Left ventricle myocardium inferior (tissue), 1 donor: ENCODE results near the gene STX8. TPM values are rescaled to one million over a fixed set of nuclear protein-coding genes. Genes with fewer than 3 reads are reported as not detected.
"Not testable (repeated sequence)": the region's sequence is repeated elsewhere in the genome, so short reads cannot be mapped to it uniquely, and the experiment has no call there.

ENCODE experiments used
- DNase-seq: peaks from one replicate; pipeline ENCODE4 v3.0.0-alpha.2; 2020
- H3K27ac ChIP-seq: fragments of 200-600 bp; replicated peaks from 2 replicates; pipeline ENCODE4 v1.8.0; 2021
- H3K27me3 ChIP-seq: fragments of 200-600 bp; 2 replicates; pipeline ENCODE4 v1.8.0; 2021; ENCODE audit warnings: low read depth
- H3K36me3 ChIP-seq: fragments of 200-600 bp; 2 replicates; pipeline ENCODE4 v1.8.0; 2021
- H3K4me1 ChIP-seq: fragments of 200-600 bp; 2 replicates; pipeline ENCODE4 v1.8.0; 2021
- H3K4me3 ChIP-seq: fragments of 200-600 bp; 2 replicates; pipeline ENCODE4 v1.8.0; 2021; ENCODE audit warnings: mild to moderate bottlenecking, moderate library complexity
- H3K9me3 ChIP-seq: fragments of 200-600 bp; replicated peaks from 2 replicates; pipeline ENCODE4 v1.8.0; 2021
- intact Hi-C: fragments of 100-400 bp; cut with micrococcal nuclease; formaldehyde crosslinking; loops from one replicate; pipeline ENCODE4 v1.11.0; 2022
- total RNA-seq: library from RNA; stranded (reverse); fragmentation: NEBNext Ultra II Directional; extraction: Animal tissue kit (Norgen Biotek cat#: 25700); gene quantifications from one replicate; pipeline ENCODE4 v1.2.1, GENCODE V29; 2021
- TF ChIP-seq, protein P1 (sequence below): fragments of 200-600 bp; IDR thresholded peaks from 2 replicates; pipeline ENCODE4 v1.8.0; 2021; ENCODE audit warnings: antibody characterized with exemption, mild to moderate bottlenecking, borderline replicate concordance
- donor health status: DM: no; HTN: yes; CAD: no; lungs with severe emphysema.

STX8 gene
- total RNA-seq, 1 donor from 2014 or later: 61.3 TPM

DNA sequence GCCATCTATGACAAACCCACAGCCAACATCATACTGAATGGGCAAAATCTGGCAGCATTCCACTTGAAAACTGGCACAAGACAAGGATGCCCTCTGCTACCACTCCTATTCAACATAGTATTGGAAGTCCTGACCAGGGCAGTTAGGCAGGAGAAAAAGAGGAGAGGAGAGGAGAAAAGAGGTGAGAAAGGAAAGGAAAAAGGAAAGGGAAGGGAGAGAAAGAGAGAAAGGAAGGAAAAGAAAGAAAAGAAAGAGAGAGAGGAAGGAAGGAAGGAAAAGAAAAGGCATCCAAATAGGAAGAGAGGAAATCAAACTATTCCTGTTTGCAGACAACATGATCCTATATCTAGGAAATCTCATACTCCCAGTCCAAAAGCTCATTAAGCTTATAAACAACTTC is 11.5 kb downstream of the STX8 start:
- Histone ChIP-seq H3K4me1 (peaks cover 6% of the 10 kb centered on the region), H3K27me3 (no peaks in the 10 kb centered on the region), H3K27ac (no peak overlapping the region), H3K4me3 (no peak overlapping the region), H3K9me3 (no peaks in the 10 kb centered on the region), H3K36me3 (peaks cover 28% of the 10 kb centered on the region)
- no peak for DNase-seq
- intact Hi-C loops: no loop called here
- TF ChIP-seq, protein P1, sequence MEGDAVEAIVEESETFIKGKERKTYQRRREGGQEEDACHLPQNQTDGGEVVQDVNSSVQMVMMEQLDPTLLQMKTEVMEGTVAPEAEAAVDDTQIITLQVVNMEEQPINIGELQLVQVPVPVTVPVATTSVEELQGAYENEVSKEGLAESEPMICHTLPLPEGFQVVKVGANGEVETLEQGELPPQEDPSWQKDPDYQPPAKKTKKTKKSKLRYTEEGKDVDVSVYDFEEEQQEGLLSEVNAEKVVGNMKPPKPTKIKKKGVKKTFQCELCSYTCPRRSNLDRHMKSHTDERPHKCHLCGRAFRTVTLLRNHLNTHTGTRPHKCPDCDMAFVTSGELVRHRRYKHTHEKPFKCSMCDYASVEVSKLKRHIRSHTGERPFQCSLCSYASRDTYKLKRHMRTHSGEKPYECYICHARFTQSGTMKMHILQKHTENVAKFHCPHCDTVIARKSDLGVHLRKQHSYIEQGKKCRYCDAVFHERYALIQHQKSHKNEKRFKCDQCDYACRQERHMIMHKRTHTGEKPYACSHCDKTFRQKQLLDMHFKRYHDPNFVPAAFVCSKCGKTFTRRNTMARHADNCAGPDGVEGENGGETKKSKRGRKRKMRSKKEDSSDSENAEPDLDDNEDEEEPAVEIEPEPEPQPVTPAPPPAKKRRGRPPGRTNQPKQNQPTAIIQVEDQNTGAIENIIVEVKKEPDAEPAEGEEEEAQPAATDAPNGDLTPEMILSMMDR: no peak

DNA sequence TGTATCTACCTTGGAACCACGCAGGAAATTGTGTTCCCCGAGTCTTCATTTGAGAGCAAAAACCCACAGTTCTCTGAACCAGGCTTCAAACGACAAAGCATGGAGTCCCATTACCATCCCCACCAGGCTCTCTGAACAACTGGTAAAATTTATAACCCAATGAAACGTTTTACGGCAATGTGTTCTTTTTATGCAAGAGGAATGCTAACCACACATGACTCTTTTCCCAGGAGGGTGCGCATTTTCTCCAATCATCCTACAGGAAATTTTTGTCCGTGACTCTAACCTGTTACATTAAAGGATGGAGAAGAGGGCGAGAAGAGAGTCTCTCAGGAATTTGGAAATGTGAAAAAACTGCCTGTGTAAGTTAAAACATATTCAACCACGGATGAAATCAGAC is 17.8 kb downstream of the STX8 start:
- Histone ChIP-seq H3K4me3 (no peak overlapping the region), H3K4me1 (peaks cover 5% of the 10 kb centered on the region), H3K9me3 (no peaks in the 10 kb centered on the region), H3K27me3 (no peaks in the 10 kb centered on the region), H3K36me3 (peaks cover 9% of the 10 kb centered on the region), H3K27ac (no peak overlapping the region)
- DNase-seq: no peak
- intact Hi-C loops: no loop called here
- TF ChIP-seq, protein P1: no peak

DNA sequence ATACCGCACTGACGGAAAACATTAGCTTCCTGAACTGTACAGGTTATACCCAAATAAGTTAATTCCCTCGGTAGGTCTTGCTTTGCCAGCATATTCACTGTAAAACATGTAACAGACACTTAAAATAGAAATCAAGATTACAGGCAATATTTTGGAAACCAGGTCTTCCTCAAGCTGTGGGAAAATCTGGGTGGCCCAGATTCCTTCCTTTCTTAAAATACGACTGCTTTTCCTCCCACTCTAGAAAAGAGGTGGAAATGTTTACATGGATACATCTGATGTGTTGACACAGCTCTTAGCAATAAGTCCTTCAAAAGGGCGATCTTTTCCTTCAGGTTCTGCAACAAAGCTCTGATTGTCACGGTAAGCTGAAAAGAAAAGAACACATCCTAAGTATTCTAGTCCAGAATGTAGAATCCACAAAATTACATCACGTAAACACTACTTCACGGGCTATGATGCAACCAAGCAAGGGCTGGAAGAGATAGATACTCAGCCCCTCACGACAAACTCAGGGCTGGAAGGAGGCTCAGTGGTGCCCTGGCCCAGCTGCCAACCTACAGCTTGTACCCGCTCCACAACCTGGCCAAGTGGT is 18.4 kb downstream of the STX8 start:
- Histone ChIP-seq H3K4me1 (peaks cover 5% of the 10 kb centered on the region), H3K9me3 (no peaks in the 10 kb centered on the region), H3K4me3 (no peak overlapping the region), H3K27ac (no peak overlapping the region), H3K27me3 (no peaks in the 10 kb centered on the region), H3K36me3 (peaks cover 9% of the 10 kb centered on the region)
- no peak for DNase-seq
- intact Hi-C loops: no loop called here
- TF ChIP-seq, protein P1: no peak

DNA sequence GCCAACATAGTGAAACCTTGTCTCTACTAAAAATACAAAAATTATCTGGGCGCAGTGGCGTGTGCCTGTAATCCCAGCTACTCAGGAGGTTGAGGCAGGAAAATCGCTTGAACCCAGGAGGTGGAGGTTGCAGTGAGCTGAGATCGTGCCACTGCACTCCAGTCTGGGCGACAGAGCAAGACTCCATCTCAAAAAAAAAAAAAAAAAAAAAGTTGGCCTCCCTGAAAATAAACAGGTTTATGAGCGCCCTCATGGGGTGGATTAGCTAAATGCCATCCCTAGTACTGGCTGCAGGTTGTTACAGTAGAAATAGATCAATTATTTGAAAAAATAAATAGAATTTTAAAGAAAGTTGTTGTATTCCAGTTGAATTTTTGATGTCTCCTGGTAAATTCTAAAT is 20.9 kb downstream of the STX8 start:
- TF ChIP-seq, protein P1: peak; percentile 39
- intact Hi-C loops, H3K4me1 ChIP-seq, H3K27me3 ChIP-seq, H3K4me3 ChIP-seq, H3K27ac ChIP-seq, DNase-seq, H3K9me3 ChIP-seq, H3K36me3 ChIP-seq: not testable (repeated sequence)

DNA sequence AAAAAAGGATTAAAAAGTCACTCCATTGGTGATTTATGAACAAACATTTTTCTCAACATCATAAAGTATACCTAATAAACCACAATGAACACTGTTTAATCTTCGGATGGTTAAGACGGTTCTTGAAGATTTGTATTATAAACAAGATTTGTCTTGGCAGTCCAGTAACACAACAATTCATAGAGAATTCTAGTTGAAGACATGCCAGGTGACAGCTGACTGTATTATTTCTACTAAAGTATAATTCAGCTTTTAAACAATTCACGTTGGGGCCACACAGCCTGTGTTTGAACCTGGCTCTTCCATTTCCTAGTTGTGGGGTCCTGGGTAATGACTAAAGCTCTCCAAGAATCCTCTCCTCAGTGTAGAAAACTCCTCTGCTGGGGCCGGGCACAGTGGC is 22.0 kb downstream of the STX8 start:
- no peak for DNase-seq
- Histone ChIP-seq H3K9me3 (no peaks in the 10 kb centered on the region), H3K27me3 (no peaks in the 10 kb centered on the region), H3K4me3 (no peak overlapping the region), H3K36me3 (peaks cover 9% of the 10 kb centered on the region), H3K27ac (no peak overlapping the region), H3K4me1 (peaks cover 5% of the 10 kb centered on the region)
- TF ChIP-seq, protein P1: no peak
- intact Hi-C loops: no loop called here
